Psoas muscle (tissue), 8 donors: ENCODE measurements around the gene CHID1. TPM values are rescaled to one million over a fixed set of nuclear protein-coding genes. Genes with fewer than 3 reads are reported as not detected.
A peak's percentile ranks its signal among the peaks of the same experiment; 100 is the strongest.

Experiments
- ATAC-seq, 4 donors: fragments of 200-7000 bp; cut with Tn5 transposase; one replicate each; pipeline ENCODE4 v1.9.1; 2020; ENCODE audit warnings: moderate library complexity in 3 of 4, mild to moderate bottlenecking in 2 of 4
- DNase-seq, 2 donors: peaks; one replicate each; pipeline ENCODE4 v3.0.0-alpha.2; 2020
- H3K27ac ChIP-seq: fragments of 200-600 bp; one replicate; pipeline ENCODE4 v1.8.0; 2022
- H3K27me3 ChIP-seq, 3 donors: fragments of 200-600 bp in 1 of 3; one replicate each; pipeline versions ENCODE4 v1.6.1 to v1.8.0; 2013 to 2022; ENCODE audit warnings: low read length in 2 of 3, mild to moderate bottlenecking in 2 of 3, moderate library complexity in 1 of 3; ENCODE audit not compliant: insufficient read depth in 3 of 3
- H3K36me3 ChIP-seq, 2 donors: fragments of 200-600 bp in 1 of 2; one replicate each; pipeline versions ENCODE4 v1.6.1 to v1.8.0; 2013 to 2022; ENCODE audit warnings: low read depth in 1 of 2, mild to moderate bottlenecking in 1 of 2, moderate library complexity in 1 of 2; ENCODE audit not compliant: insufficient read depth in 1 of 2
- H3K4me1 ChIP-seq: fragments of 200-600 bp; one replicate; pipeline ENCODE4 v1.8.0; 2022
- H3K4me3 ChIP-seq: fragments of 200-600 bp; one replicate; pipeline ENCODE4 v1.8.0; 2022; ENCODE audit warnings: mild to moderate bottlenecking
- H3K9me3 ChIP-seq: fragments of 200-600 bp; one replicate; pipeline ENCODE4 v1.8.0; 2022
- CTCF ChIP-seq: fragments of 200-600 bp; IDR thresholded peaks from one replicate; pipeline ENCODE4 v1.8.0; 2022; ENCODE audit warnings: antibody characterized with exemption
- WGBS, 3 donors: extraction: QIAGEN DNeasy Blood & Tissue Kit; methylation state at CpG; one replicate each; pipeline versions ENCODE4 v1.1.6 to v1.1.7; 2013; 5-methylcytosine and 5-hydroxymethylcytosine counted together
- intact Hi-C, 2 donors: fragments of 100-400 bp; cut with DNase I; formaldehyde crosslinking; loops; one replicate each; pipeline versions ENCODE4 v1.11.0 to v1.14.2; 2022
- polyA plus RNA-seq, 3 donors: library from polyadenylated mRNA; stranded (reverse); fragments of 200-250 nt; gene quantifications; one replicate each; pipeline ENCODE4 v1.2.3, GENCODE V29; 2013
- total RNA-seq, 4 donors: library from RNA; stranded (reverse); fragmentation: NEBNext Ultra II Directional in 2 of 4; extraction: Animal tissue kit (Norgen Biotek cat#: 25700) in 2 of 4; gene quantifications; one replicate each; pipeline versions ENCODE4 v1.2.1 to v1.2.4, GENCODE V29; 2021 to 2023
- donor health status: healthy with polysubstance abuse.
- donor health status: DM: no; HTN: no; CAD: no; lungs with moderate emphysema.
- donor health status: Bipolar disorder and iron deficiency.
- donor health status: healthy.
- donor health status: DM: yes; HTN: yes; CAD: no.
- donor health status: DM: no; HTN: no; CAD: no.
- donor health status: DM: no; HTN: no; CAD: no.
- donor health status: DM: yes; HTN: yes; CAD: no.

Gene CHID1
- total and polyA plus RNA-seq, 7 donors, result 25.5 to 44.5 (median 34.3) TPM

- no peak overlapping the region for H3K4me3 ChIP-seq
- DNase-seq (no peak), ATAC-seq (no peak)
- H3K36me3 ChIP-seq, result peaks cover 3 to 55% of the 10 kb centered on the region in 2 donors
- 69 to 76% (median 76%) methylated on average over 8 of the region's 8 CpGs for WGBS, 3 donors
- TF ChIP-seq CTCF, result no peak
- no peaks in the 10 kb centered on the region for H3K27me3 ChIP-seq
- H3K9me3 ChIP-seq, result no peaks in the 10 kb centered on the region
- intact Hi-C loops, result no loop called here
- H3K4me1 ChIP-seq, result peaks cover 43% of the 10 kb centered on the region
- peak overlapping the region; percentile 30 for H3K27ac ChIP-seq
Measured at GRCh38 chr11:837990-838307, 72.7 kb downstream of the CHID1 start.

DNA sequence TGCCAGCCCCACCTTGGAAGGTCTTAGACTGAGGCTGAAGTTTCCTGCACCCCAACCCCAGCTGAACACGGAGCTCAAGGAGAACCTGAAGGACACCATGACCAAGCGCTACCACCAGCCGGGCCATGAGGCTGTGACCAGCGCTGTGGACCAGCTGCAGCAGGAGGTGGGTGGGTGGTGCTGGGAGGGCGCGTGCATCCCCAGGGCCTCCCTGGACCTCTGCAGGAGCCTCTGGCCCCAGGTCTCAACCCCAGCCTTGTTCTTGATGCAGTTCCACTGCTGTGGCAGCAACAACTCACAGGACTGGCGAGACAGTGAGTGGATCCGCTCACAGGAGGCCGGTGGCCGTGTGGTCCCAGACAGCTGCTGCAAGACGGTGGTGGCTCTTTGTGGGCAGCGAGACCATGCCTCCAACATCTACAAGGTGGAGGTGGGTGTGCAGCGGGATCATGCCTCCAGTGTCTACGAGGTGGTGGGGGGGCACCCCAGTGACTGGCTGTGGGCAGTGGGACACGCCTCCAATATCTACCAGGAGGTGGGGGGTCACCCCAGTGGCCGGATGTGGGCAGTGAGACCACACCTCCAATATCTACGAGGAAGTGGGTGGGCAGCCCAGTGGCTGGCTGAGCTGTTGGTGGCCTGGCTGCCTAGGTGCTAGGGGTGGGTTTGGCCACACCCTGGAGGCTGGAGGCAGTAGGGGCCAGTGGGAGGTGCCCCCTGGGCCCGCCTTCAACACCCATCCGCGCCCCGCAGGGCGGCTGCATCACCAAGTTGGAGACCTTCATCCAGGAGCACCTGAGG lies 73.2 kb downstream of the CHID1 start:
- intact Hi-C loops, result no loop called here
- WGBS, 3 donors, result 81 to 85% (median 82%) methylated on average over 18 to 22 of the region's 22 CpGs
- H3K27ac ChIP-seq, result peak overlapping the region; percentile 30
- ATAC-seq (no peak), DNase-seq (no peak)
- H3K36me3 ChIP-seq, result peaks cover 3 to 55% of the 10 kb centered on the region in 2 donors
- H3K27me3 ChIP-seq, result no peaks in the 10 kb centered on the region
- H3K4me1 ChIP-seq, result peaks cover 44% of the 10 kb centered on the region
- no peaks in the 10 kb centered on the region for H3K9me3 ChIP-seq
- H3K4me3 ChIP-seq, result no peak overlapping the region
- TF ChIP-seq CTCF, result no peak

DNA sequence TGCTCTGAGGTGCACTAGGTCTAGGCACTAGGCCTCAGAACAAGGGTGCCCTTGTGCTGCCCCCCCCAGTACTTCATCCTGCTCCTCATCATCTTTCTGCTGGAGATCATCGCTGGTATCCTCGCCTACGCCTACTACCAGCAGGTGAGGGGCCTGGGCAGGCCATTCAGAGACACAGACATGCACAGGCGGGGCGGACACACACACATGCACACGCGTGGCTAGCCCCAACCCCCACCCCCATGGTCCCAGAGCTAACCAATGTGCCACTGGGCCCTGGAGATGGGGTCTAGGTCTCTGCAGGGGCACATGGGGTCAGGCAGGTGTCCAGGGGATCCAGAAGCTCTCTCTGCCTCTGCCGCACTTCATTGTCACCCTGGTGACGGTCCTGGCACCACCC lies 73.9 kb downstream of the CHID1 start:
- intact Hi-C loops, result no loop called here
- peaks cover 51% of the 10 kb centered on the region for H3K4me1 ChIP-seq
- peaks cover 3 to 55% of the 10 kb centered on the region in 2 donors for H3K36me3 ChIP-seq
- H3K9me3 ChIP-seq, result no peaks in the 10 kb centered on the region
- no peak for DNase-seq
- H3K27ac ChIP-seq, result peak overlapping the region; percentile 30
- no peak for ATAC-seq
- no peak overlapping the region for H3K4me3 ChIP-seq
- H3K27me3 ChIP-seq, result peaks cover 0 to under 1% (median 0%) of the 10 kb centered on the region in 3 donors
- 74 to 85% (median 83%) methylated on average over 9 of the region's 9 CpGs for WGBS, 3 donors
- TF ChIP-seq CTCF, result no peak

- H3K9me3 ChIP-seq, result no peaks in the 10 kb centered on the region
- DNase-seq (no peak), ATAC-seq (no peak)
- peaks cover 0 to 3% (median 0%) of the 10 kb centered on the region in 3 donors for H3K27me3 ChIP-seq
- H3K4me1 ChIP-seq, result peaks cover 49% of the 10 kb centered on the region
- H3K36me3 ChIP-seq, result peaks cover 3 to 55% of the 10 kb centered on the region in 2 donors
- TF ChIP-seq CTCF, result no peak
- no peak overlapping the region for H3K4me3 ChIP-seq
- H3K27ac ChIP-seq, result no peak overlapping the region
- WGBS, 3 donors, result 89 to 94% (median 90%) methylated on average over 10 to 14 of the region's 14 CpGs
- intact Hi-C loops, result no loop called here
Measured at GRCh38 chr11:836274-836673, 74.3 kb downstream of the CHID1 start.
